CD4-positive, alpha-beta T cell treated with Interleukin-15 for 4 hours (primary cell): ENCODE data around the gene CHAMP1.

ENCODE experiments used
- DNase-seq: peaks from one replicate; pipeline ENCODE4 v3.0.0-alpha.2; 2020; ENCODE audit warnings: low spot score

The CHAMP1 gene

GRCh38 chr13:114314074-114314912, at the start of gene CHAMP1:
TSS of gene CHAMP1 (plus strand) at chr13:114314503. CDS start at chr13:114323843, 9,340 bp downstream.
- DNase-seq = peak; percentile 90

- DNase-seq = no peak
These were observed 49.3 kb upstream of the CHAMP1 start for GRCh38 chr13:114264886-114265611.

- DNase-seq = no peak
These were observed 48.1 kb upstream of the CHAMP1 start for GRCh38 chr13:114266241-114266640.

DNA sequence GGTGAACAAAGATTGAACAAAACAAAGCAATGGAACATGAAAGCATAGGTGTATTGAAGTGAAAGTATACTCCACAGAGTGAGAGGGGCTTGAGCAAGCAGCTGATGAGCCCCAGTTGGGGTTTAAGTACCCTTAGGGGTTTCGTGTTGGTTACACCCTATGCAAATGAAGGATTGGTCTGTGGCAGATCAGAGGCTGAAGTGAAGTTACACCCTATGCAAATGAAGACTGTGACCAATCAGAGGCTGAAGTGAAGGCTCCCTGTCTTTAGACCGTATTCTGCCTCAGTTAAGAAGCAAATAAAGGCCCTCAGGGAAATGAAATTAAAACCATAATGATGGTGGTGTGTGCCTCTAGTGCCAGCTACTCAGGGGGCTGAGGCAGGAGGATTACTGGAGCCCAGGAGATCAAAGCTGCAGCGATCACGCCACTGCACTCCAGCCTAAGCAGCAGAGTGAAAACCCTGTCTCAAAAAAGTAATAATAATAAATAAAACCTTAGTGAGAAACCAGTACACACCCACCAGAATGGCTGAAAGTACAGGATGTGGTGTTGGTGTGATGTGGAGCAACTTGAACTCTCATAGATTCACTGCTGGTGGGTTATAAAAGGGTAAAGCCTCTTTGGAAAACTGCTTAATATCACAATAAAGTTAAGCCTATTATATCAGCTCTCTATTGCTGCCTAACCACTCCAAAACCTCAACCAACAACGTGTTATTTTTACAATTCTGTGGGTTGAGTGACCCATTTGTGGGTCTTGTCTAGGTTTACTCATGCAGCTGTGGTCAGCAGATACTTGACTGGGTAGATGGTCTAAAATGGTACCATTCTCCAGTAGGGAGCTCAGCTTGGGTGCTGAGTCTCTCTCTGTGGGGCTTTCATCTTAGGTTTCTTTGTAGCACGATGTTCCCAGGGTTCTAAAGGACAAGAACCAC, 45.7 kb upstream of the CHAMP1 start:
- DNase-seq = peak; percentile 24

GRCh38 chr13:114269281-114269770, 45.0 kb upstream of the CHAMP1 start:
- no peak for DNase-seq

GRCh38 chr13:114272977-114273376, 41.3 kb upstream of the CHAMP1 start:
- no peak for DNase-seq

DNA sequence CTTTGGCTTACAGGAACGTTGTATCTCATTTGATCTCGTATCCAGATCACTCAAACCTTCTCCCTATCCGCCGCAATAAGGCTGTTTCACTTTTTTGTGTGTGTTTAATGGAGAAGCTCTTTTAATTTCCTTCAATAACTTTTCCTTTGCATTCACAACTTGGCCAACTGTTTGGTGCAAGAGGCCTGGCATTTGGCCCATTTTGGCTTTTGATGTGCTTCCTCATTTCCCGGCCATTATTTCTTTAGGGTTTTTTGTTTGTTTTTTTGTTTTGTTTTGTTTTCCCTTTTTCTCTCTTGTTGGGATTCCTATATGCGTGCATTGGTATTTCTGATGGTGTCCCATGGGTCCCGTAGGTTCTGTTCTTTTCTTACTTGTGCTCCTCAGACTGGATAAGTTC, 39.0 kb upstream of the CHAMP1 start:
- DNase-seq = no peak

GRCh38 chr13:114279146-114279545, 35.2 kb upstream of the CHAMP1 start:
- no peak for DNase-seq

DNA sequence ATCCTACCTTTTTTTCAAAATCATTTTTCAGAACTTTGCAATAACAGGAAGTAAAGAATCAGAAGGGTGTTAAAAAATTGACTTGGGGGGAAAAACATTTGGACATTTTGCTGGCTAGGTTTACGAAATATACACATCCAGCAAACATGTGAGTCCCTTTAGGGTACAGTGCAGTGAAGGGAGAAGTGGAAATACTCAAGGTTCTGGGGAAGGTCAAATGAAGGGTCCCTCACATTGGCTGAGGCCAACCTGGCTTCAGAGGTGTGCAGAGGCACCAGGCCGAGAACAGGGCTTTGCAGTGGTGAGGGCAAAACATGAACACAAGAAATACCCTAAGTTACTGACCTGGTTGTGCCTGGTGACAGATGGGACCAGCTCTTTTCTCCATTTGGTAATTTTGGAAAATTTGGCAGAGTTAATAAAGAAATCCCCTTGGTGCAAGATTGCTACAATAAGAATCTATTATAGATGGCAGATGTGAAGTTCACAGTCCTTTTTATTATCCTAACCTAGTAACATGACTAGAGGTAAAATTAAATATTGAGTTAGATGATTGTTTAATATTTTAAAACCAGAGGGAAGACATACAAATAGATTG, 34.4 kb upstream of the CHAMP1 start:
- DNase-seq = no peak

DNA sequence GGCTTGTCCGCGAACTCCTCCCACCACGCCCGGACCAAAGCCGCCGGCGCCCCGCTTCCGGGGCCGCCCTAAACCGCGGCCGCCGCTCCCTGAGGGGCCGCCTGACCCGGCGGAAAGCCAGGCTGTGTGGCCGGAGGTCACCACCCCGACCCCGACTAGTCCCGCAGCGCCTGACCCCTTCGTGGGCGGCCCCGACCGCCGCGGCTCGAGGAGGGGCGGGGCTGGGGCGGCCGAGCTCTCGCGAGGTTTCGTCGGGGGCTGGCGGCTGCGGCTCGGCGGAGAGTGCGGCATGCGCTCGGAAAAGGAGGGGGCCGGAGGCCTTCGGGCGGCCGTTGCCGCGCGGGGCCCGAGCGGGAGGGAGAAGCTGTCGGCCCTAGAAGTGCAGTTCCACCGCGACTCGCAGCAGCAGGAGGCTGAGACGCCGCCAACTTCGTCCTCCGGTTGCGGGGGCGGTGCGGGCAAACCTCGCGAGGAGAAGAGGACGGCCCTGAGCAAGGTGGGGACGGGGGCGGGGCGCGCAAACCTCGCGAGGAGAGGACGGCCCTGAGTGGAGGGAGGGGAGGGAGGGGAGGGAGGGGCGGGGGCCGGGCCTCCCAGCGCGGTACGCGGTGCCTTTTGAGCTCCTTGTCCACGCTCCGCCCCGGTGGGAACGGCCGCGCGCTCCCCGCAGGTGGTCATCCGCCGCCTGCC, 32.8 kb upstream of the CHAMP1 start, which contains the start of gene UPF3A:
Gene UPF3A (plus strand): TSS at position 251 of the 690 bp plus-strand sequence. CDS start 39 bp downstream, at position 290.
- peak; percentile 83 for DNase-seq

GRCh38 chr13:114282041-114282670, 32.1 kb upstream of the CHAMP1 start:
- DNase-seq = peak; percentile 6

DNA sequence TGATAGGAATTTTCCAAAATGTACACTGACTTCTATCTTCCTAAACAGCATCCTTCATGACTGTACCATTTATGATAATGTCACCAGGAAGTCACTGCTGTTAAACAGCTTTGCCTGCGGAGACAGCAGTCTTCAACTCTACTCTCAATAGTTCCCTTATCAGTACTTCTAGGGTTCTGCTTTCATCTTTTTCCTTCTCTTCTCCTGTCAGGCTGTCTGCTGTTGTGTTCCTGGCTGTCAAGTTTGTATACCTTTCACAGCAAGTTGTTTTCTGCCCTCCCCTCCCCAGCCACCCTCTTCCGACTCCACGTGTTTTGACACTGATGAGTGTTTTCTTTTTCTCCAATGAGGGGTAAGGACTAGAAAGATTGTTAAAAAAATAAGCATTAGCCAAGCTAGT, 30.7 kb upstream of the CHAMP1 start:
- no peak for DNase-seq

- no peak for DNase-seq
These were observed 29.6 kb upstream of the CHAMP1 start for GRCh38 chr13:114284680-114285079.

- DNase-seq = no peak
These were observed 29.0 kb upstream of the CHAMP1 start for GRCh38 chr13:114285166-114285808.

DNA sequence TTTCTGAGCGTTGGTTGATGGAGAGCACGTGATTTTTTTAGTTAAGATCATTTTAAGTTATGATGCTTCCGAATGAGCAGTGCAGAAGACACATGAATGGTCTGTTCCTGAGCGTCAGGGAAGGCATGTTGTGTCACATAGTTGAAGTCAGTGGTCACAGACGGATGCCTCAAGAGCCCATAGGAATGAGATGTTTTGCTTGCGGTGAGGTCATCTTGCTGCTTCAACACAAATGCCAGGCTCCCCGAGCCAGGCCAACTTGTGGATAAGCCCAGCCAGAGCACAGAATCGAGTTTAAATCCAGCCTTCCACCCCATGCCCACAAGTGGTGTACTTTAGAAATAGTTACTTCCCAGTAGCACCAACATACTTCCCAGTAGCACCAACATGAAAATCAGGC, 27.5 kb upstream of the CHAMP1 start:
- DNase-seq = no peak

DNA sequence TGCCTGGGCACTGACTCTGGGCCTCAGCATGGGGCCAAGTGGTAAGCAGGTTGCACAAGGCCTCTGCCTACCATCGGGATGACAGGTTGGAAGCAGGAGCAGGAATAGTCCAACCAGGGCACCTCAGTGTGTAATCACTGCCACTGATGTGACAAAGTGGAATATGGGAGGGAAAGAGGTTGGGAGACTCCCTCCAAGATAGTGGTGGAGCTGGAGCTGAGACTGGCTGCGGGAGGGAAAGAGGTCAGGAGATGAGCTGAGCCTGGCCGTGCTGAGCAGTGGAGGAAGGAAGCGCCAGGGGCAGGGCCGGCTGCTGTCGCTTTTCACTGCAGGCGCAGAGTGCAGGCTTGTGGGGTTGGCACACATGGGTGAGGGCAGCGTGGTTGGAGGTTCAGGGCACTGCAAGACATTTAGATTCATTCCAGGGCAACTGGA, 26.1 kb upstream of the CHAMP1 start:
- no peak for DNase-seq

- DNase-seq = no peak
These were observed 17.9 kb upstream of the CHAMP1 start for GRCh38 chr13:114296448-114296847.

DNA sequence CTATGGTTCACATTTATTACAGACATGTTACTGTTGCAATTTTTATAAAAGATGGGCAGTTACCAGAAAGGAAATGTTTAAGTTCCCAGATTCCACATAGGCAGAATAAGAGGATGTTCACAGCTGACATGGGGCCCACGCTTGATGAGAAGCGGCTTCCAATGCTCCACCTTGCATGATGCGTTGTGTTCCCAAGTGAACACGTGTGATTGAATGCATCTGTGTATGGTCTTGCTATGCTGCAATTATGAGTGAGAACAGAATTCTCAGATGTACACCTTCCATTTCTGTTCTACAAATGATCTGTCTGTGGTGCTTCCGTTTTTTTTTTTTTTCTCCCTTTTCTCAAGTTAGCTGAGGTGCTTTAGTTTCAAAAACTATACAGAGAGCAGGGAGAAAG, 17.4 kb upstream of the CHAMP1 start:
- no peak for DNase-seq

DNA sequence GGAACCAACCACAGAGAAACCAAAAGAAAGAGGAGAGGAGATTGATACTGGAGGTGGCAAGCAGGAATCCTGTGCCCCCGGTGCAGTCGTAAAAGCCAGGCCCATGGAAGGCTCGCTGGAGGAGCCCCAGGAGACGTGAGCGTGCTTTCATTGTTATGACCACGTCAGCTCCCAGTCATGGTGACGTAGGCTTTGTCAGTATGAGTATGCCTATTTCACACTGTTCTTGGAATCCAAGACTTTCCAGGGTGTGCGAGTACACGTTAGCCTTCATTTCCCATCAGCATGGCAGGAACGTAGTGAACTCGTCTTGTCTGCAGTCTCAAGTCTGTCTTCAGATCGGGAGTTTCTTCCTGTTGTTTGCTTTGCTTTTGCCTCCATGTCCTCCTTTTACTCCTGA, 15.4 kb upstream of the CHAMP1 start:
- DNase-seq = no peak
